Esophagus muscularis mucosa (tissue), 4 donors: Measurements from ENCODE around the gene NAMPT. TPM values are rescaled to one million over a fixed set of nuclear protein-coding genes. Genes with fewer than 3 reads are reported as not detected.

ENCODE experiments used
- DNase-seq: peaks from one replicate; pipeline ENCODE4 v3.0.0-alpha.2; 2017; ENCODE audit errors: extremely low spot score
- H3K27ac ChIP-seq, 4 donors: fragments of 200-600 bp; sonication (generic); replicated peaks in 1 of 4; 1 replicate in 3 of 4; 2 replicates in 1 of 4; pipeline ENCODE4 v1.5.1; 2016 to 2019; ENCODE audit warnings: mild to moderate bottlenecking in 1 of 4
- H3K27me3 ChIP-seq, 4 donors: fragments of 200-600 bp; sonication (generic); one replicate each; pipeline versions ENCODE4 v1.5.1 to v1.6.0; 2016 to 2019
- H3K36me3 ChIP-seq, 4 donors: fragments of 200-600 bp; sonication (generic); one replicate each; pipeline ENCODE4 v1.5.1; 2016 to 2019
- H3K4me1 ChIP-seq, 4 donors: fragments of 200-600 bp; sonication (generic); one replicate each; pipeline ENCODE4 v1.5.1; 2016 to 2019
- H3K4me3 ChIP-seq, 4 donors: fragments of 200-600 bp; sonication (generic); 1 replicate in 2 of 4; 2 replicates in 2 of 4; pipeline ENCODE4 v1.5.1; 2016 to 2019; ENCODE audit warnings: mild to moderate bottlenecking in 4 of 4, moderate library complexity in 1 of 4
- H3K9me3 ChIP-seq, 4 donors: fragments of 200-600 bp; sonication (generic); 1 replicate in 3 of 4; 2 replicates in 1 of 4; pipeline ENCODE4 v1.5.1; 2016 to 2019
- CTCF ChIP-seq, 3 experiments: fragments of 200-600 bp in 2 of 3; fragments of 450-650 bp in 1 of 3; sonication (generic) in 2 of 3; IDR thresholded peaks; one replicate each; pipeline ENCODE4 v1.5.1; 2017 to 2019; ENCODE audit warnings: antibody characterized with exemption in 3 of 3, mild to moderate bottlenecking in 2 of 3, moderate library complexity in 1 of 3
- EP300 ChIP-seq: sonication (generic); formaldehyde crosslinking; IDR thresholded peaks from one replicate; pipeline ENCODE4 v1.6.1; 2017; ENCODE audit warnings: antibody characterized with exemption
- POLR2A ChIP-seq: fragments of 450-650 bp; IDR thresholded peaks from one replicate; pipeline ENCODE4 v1.6.1; 2017; ENCODE audit warnings: antibody characterized with exemption, moderate library complexity, mild to moderate bottlenecking, low read depth
- POLR2AphosphoS5 ChIP-seq, 2 donors: sonication (generic); formaldehyde crosslinking; IDR thresholded peaks; one replicate each; pipeline ENCODE4 v1.6.1; 2017; ENCODE audit warnings: antibody characterized with exemption in 2 of 2
- WGBS: methylation state at CpG from one replicate; pipeline ENCODE4 v1.1.5; 2018; 5-methylcytosine and 5-hydroxymethylcytosine counted together
- intact Hi-C: fragments of 100-400 bp; cut with DNase I; formaldehyde crosslinking; loops from one replicate; pipeline ENCODE4 v1.15.1; 2023
- total RNA-seq, 4 donors: library from RNA; depleted of rRNA; stranded (reverse); fragments of >200 nt; gene quantifications; one replicate each; pipeline versions ENCODE4 v1.1.0 to v1.2.1, GENCODE V29; 2016

NAMPT gene
- total RNA-seq, 4 donors from 2014 or later, result 51.2 to 1,009 (median 95.4) TPM

- DNase-seq, result peak; percentile 100
- under 1% methylated on average over 32 of the region's 70 CpGs for WGBS
- Histone ChIP-seq H3K27ac (peak overlapping the region; percentile 95 to 99 (median 99)), H3K4me1 (peaks cover 4 to 42% (median 32%) of the 10 kb centered on the region in 4 donors), H3K27me3 (no peaks in the 10 kb centered on the region), H3K4me3 (peak overlapping the region; percentile 78 to 87 (median 84)), H3K9me3 (no peaks in the 10 kb centered on the region), H3K36me3 (no peaks in the 10 kb centered on the region)
- intact Hi-C loops, result no loop called here
- TF ChIP-seq CTCF (IDR thresholded peaks at IDR 0.05) (peak in 1 of 3 experiments; percentile 16), POLR2AphosphoS5 (IDR thresholded peaks at IDR 0.05) (peak; percentile 94 to 97), POLR2A (peak; percentile 88), EP300 (peak; percentile 91)
Observed at GRCh38 chr7:106285051-106285854, 470 bp upstream of the NAMPT start.

DNA sequence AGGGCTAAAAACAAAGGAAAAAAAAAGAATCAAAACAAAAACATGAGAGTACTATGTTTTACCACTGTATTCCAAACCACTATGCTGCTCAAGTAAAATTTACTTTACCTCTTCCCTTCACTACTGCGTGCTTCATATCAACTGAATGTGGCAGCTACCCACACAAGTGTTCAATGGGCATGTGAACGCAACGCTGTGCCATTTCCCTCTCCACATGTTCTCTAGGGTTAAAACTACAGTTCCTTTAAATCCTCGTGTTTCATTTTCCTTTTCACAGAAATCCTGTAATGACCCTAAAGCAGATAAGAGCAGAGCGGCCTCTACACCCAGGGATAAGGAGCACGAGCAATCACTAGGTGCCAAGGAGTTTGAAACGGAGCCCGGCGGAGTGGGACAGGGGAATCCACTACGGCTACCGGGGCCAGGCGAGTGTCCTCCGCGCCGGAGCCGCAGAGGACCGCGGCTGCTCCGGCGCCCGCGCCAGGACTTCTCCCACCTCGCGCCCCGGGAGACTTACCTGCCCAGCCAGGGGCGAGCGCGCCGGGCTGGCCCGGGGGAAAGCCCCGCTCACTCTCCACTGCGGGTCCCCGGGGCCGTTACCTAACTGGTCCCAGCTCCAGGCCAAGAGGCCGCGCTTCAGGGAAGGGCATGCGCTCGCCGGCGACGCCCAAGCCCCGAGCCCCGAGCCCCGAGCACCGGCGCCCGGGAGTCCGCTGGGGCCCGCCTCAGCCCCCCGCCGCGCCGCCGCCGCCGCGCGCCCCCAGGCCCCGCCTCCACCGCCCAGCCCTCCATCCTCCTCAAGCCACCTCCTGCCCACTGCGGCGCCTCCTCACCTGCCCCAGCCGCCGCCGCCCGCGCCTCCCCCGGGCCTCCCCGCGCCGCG, 711 bp downstream of the NAMPT start:
- Histone ChIP-seq H3K9me3 (no peaks in the 10 kb centered on the region), H3K36me3 (no peaks in the 10 kb centered on the region), H3K27me3 (no peaks in the 10 kb centered on the region), H3K27ac (peak overlapping the region; percentile 95 to 99 (median 99)), H3K4me3 (peak overlapping the region; percentile 78 to 87 (median 84)), H3K4me1 (peaks cover 4 to 53% (median 43%) of the 10 kb centered on the region in 4 donors)
- DNase-seq, result no peak
- no peak for TF ChIP-seq CTCF (IDR thresholded peaks at IDR 0.05)
- TF ChIP-seq POLR2AphosphoS5 (IDR thresholded peaks at IDR 0.05), result peak; percentile 56 to 69
- no peak for TF ChIP-seq EP300
- intact Hi-C loops, result loop anchor here (5.0 kb wide), 2 partner anchors 178 to 378 kb away; partner anchors contain the start of gene CCDC71L
- 0% methylated on average over 6 of the region's 72 CpGs for WGBS

GRCh38 chr7:106283501-106283830, 1.3 kb downstream of the NAMPT start:
- peaks cover 4 to 59% (median 49%) of the 10 kb centered on the region in 4 donors for H3K4me1 ChIP-seq
- no peak for DNase-seq
- peak overlapping the region; percentile 95 to 99 (median 99) for H3K27ac ChIP-seq
- WGBS, result 38% methylated on average over 5 of the region's 5 CpGs
- H3K36me3 ChIP-seq, result no peaks in the 10 kb centered on the region
- H3K9me3 ChIP-seq, result no peaks in the 10 kb centered on the region
- intact Hi-C loops, result loop anchor here (5.0 kb wide), 2 partner anchors 179 to 379 kb away; partner anchors contain the start of gene CCDC71L
- H3K4me3 ChIP-seq, result peak overlapping the region; percentile 78 to 87 (median 84)
- H3K27me3 ChIP-seq, result no peaks in the 10 kb centered on the region
- TF ChIP-seq POLR2A (no peak), POLR2AphosphoS5 (IDR thresholded peaks at IDR 0.05) (no peak), CTCF (IDR thresholded peaks at IDR 0.05) (no peak)

DNA sequence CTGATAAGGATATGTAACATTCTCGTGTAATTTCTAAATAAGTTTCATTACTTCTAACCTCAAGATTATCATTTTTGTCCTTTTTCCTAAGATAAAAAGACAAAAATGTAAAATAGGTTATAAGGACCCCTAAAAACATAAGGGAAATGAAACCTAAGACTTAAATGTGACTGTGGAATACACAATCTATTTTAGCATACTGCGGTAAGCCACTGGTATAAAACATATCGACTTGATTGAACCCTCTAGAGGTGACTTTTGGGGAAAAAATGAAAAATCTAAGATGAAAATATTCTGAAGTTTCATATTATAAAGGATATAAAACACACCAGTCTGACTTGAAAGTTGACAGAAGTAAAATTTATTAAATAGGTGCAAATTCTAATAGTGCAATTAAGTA, 1.9 kb downstream of the NAMPT start:
- H3K27me3 ChIP-seq, result no peaks in the 10 kb centered on the region
- no peaks in the 10 kb centered on the region for H3K36me3 ChIP-seq
- peak overlapping the region in 3 of 4 donors; percentile 95 to 99 (median 99) for H3K27ac ChIP-seq
- H3K4me1 ChIP-seq, result peaks cover 4 to 65% (median 55%) of the 10 kb centered on the region in 4 donors
- H3K4me3 ChIP-seq, result peak overlapping the region; percentile 78 to 87 (median 84)
- WGBS, result 89% methylated on average over 3 of the region's 3 CpGs
- H3K9me3 ChIP-seq, result no peaks in the 10 kb centered on the region
- no peak for DNase-seq
- no peak for TF ChIP-seq POLR2AphosphoS5 (IDR thresholded peaks at IDR 0.05)
- no peak for TF ChIP-seq EP300
- TF ChIP-seq CTCF (IDR thresholded peaks at IDR 0.05), result no peak
- no peak for TF ChIP-seq POLR2A
- intact Hi-C loops, result loop anchor here (5.0 kb wide), 2 partner anchors 179 to 379 kb away; partner anchors contain the start of gene CCDC71L
